D721Med (cell line): Measurements from ENCODE around the gene PLEKHF1.

Experiments
- DNase-seq: peaks from one replicate; pipeline ENCODE4 v3.0.0; 2011; ENCODE audit warnings: low spot score; ENCODE audit not compliant: insufficient read length
- FAIRE-seq: peaks from 2 replicates; lab custom pipeline; 2011; peaks lifted over from hg19 to GRCh38; lab: Jason Lieb, UNC
- TF ChIP-seq, protein P1 (sequence below): IDR thresholded peaks from 2 replicates; pipeline ENCODE4 v1.5.1; 2012; ENCODE audit warnings: mild to moderate bottlenecking, control low read depth; ENCODE audit not compliant: insufficient read depth; ENCODE audit errors: missing control alignments

Gene PLEKHF1

DNA sequence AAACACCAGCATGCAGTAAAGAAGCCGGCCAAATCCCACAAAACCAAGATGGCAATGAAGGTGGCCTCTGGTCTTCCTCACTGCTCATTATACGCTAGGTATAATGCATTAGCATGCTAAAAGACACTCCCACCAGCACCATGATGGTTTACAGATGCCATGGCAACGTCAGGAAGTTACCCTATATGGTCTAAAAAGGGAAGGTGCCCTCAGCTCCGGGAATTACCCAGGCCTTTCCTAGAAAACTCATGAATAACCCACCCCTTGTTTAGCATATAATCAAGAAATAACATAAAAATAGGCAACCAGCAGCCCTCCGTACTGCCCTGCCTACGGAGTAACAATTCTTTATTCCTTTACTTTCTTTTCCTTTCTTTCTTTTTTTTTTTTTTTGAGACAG is 21.1 kb upstream of the PLEKHF1 start:
- TF ChIP-seq, protein P1, sequence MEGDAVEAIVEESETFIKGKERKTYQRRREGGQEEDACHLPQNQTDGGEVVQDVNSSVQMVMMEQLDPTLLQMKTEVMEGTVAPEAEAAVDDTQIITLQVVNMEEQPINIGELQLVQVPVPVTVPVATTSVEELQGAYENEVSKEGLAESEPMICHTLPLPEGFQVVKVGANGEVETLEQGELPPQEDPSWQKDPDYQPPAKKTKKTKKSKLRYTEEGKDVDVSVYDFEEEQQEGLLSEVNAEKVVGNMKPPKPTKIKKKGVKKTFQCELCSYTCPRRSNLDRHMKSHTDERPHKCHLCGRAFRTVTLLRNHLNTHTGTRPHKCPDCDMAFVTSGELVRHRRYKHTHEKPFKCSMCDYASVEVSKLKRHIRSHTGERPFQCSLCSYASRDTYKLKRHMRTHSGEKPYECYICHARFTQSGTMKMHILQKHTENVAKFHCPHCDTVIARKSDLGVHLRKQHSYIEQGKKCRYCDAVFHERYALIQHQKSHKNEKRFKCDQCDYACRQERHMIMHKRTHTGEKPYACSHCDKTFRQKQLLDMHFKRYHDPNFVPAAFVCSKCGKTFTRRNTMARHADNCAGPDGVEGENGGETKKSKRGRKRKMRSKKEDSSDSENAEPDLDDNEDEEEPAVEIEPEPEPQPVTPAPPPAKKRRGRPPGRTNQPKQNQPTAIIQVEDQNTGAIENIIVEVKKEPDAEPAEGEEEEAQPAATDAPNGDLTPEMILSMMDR = no peak
- DNase-seq = no peak
- FAIRE-seq = no peak

DNA sequence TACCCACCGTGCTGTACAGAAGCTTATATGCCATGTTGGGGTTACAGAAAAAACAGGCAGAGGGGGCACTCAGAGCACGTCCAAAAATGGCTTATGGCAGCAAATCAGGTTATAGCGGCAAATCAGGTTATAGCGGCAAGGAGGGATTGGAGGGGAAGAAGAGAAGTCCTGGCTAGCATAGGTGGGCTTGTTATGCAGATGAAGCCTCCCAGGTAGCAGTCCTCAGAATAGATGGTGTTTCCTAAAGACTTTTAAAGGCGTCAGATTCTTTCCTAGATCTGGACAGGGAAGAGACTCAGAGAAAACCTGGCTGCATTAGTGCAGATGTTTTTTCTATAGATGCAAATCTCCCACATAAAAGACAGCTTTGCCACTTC is 19.8 kb upstream of the PLEKHF1 start:
- TF ChIP-seq, protein P1 = no peak
- DNase-seq = no peak
- FAIRE-seq = no peak

DNA sequence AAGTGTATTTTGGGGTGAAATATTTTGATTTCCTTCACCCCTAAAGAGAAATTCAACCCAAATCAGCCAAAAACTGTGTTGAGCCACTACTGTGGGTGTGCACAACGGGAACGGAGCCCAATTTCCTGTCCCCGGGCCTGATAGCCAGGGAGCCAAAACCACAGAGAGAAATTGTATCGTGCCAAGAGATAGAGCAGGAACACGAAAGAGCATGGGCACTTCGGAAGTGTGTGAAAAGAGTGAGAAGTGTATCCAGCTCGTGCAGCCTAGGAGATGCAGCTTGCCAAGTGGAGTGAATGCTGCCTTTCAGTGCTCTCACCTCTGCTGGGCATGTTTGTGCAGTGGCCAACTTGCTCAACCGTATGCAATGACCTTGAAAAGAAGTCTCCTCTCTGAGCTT is 19.4 kb upstream of the PLEKHF1 start:
- DNase-seq (no peak), FAIRE-seq (no peak)
- TF ChIP-seq, protein P1 = no peak

DNA sequence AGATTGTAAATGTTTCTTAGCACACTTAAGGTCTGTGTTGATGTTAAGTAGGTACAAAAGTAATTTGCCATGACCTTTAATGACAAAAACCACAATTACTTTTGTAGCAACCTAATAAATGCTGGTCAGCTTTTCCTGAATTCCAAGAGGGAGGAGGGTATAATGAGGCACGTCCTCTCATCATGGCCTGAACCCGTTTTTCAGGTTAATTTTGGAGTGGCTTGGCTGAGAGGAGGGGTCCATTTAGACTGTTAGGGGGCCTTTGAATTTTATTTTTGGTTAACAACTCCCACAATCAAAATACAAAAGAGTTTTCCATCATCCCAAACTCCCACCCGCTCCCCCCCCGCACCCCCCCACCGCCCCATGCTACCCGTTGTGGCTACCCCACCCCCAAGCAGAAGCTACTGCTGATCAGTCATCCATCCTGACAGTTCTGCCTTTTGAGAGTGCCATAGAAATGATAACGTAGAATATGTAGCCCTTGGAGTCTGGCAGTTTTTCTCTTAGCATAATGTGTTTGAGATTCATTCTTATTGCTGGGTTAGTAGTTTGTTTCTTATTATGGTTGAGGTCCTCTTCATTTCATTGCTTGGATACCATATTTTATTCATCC is 14.4 kb upstream of the PLEKHF1 start:
- DNase-seq (no peak), FAIRE-seq (no peak)
- TF ChIP-seq, protein P1 = no peak

DNA sequence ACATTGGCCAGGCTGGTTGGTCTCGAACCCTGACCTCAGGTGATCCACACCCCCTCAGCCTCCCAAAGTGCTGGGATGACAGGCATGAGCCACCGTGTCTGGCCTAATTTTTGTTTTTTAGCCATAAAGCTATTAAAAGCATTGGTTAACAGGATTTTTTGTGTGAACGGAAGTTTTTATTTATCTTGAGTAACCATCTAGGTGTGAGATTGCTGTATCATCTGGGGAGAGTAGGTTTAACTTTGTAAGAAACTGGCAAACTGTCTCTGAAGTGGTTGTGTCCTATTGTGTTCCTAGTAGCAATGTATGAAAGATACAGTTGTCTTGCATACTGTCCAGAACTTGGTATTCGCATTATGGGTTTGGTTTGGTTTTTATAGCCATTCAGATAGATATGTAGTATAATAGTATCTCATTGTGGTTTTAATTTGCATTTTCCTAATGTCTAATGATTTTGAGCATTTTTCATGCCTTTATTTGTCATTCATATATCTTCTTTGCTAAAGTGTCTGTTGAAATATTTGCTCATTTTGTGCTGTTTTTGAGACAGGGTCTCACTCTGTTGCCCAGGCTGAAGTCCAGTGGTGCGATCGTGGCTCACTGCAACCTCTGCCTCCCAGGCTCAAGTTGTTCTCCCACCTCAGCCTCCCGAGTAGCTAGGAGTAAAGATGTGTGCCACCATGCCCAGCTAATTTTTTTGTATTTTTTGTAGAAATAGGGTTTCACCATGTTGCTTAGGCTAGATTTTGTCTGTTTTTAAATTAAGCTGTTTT is 13.5 kb upstream of the PLEKHF1 start:
- DNase-seq = no peak
- TF ChIP-seq, protein P1 = no peak
- no peak for FAIRE-seq

DNA sequence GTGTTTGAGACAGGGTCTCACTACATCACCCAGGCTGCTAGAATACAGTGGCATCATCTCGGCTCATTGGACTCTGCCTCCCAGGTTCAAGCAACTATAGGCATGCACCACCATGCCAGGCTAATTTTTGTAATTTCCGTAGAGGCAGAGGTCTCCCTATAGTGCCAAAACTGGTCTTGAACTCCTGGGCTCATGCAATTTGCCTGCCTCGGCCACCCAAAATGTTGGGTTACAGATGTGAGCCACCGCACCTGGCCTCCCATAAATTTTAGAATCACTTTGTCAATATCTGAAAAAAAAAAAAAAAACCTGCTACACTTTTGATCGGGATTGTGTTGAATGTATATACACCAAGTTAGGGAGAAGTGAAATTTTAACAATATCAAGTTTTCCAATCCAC is 11.9 kb upstream of the PLEKHF1 start:
- FAIRE-seq = no peak
- DNase-seq = no peak
- TF ChIP-seq, protein P1 = no peak
